Karpas-422 (cell line): Measurements from ENCODE around the gene PANK1. TPM values are rescaled to one million over a fixed set of nuclear protein-coding genes. Genes with fewer than 3 reads are reported as not detected.

Source experiments
- DNase-seq: peaks from one replicate; pipeline ENCODE4 v3.0.0-alpha.2; 2015
- H2AFZ ChIP-seq: fragments of 200-600 bp; sonication (generic); 2 replicates; pipeline ENCODE4 v1.6.1; 2014; ENCODE audit warnings: antibody characterized with exemption, low read length, mixed read lengths
- H3K27ac ChIP-seq: fragments of 200-600 bp; sonication (generic); 2 replicates; pipeline ENCODE4 v1.5.1; 2014; ENCODE audit warnings: mild to moderate bottlenecking, low read length, moderate library complexity
- H3K27me3 ChIP-seq: fragments of 200-600 bp; sonication (generic); 2 replicates; pipeline ENCODE4 v1.6.1; 2014; ENCODE audit warnings: low read length, mixed read lengths
- H3K36me3 ChIP-seq: fragments of 200-600 bp; sonication (generic); 2 replicates; pipeline ENCODE4 v1.6.1; 2014; ENCODE audit warnings: low read length, mixed read lengths; ENCODE audit not compliant: insufficient read depth
- H3K4me1 ChIP-seq: fragments of 200-600 bp; sonication (generic); 2 replicates; pipeline ENCODE4 v1.6.1; 2014; ENCODE audit warnings: mild to moderate bottlenecking, low read length, mixed read lengths
- H3K4me2 ChIP-seq: fragments of 200-600 bp; sonication (generic); 2 replicates; pipeline ENCODE4 v1.6.1; 2014; ENCODE audit warnings: low read length, low read depth, mild to moderate bottlenecking; ENCODE audit not compliant: poor library complexity, severe bottlenecking
- H3K4me3 ChIP-seq: fragments of 200-600 bp; sonication (generic); 2 replicates; pipeline ENCODE4 v1.5.1; 2014; ENCODE audit warnings: mild to moderate bottlenecking, antibody characterized with exemption, low read length, mixed read lengths
- H3K79me2 ChIP-seq: fragments of 200-600 bp; sonication (generic); 2 replicates; pipeline ENCODE4 v1.6.1; 2014; ENCODE audit warnings: mild to moderate bottlenecking, low read length, mixed read lengths
- H3K9ac ChIP-seq: fragments of 200-600 bp; sonication (generic); 2 replicates; pipeline ENCODE4 v1.6.0; 2014; ENCODE audit warnings: low read length
- H3K9me2 ChIP-seq: fragments of 200-600 bp; sonication (generic), shearing (Covaris generic); replicated peaks from 2 replicates; pipeline ENCODE4 v1.6.0; 2014; ENCODE audit warnings: mild to moderate bottlenecking, low read length, moderate library complexity; ENCODE audit not compliant: insufficient read depth
- H3K9me3 ChIP-seq: fragments of 300-700, 200-600 bp; sonication (generic); 2 replicates; pipeline ENCODE4 v1.6.1; 2014; ENCODE audit warnings: low read length, mixed read lengths
- H4K20me1 ChIP-seq: fragments of 200-600 bp; sonication (generic); 2 replicates; pipeline ENCODE4 v1.6.1; 2014; ENCODE audit warnings: mild to moderate bottlenecking, antibody characterized with exemption, low read length, low read depth; ENCODE audit not compliant: insufficient read depth
- total RNA-seq: library from RNA; depleted of rRNA; stranded (reverse); fragments of >200 nt; shearing (Covaris generic); gene quantifications from 2 replicates; pipeline ENCODE4 v1.2.3, GENCODE V29; 2014; ENCODE audit warnings: low replicate concordance

The PANK1 gene
- total RNA-seq, 1 experiment from 2014 or later: 8.1 TPM

- no peaks in the 10 kb centered on the region for H3K27me3 ChIP-seq
- H3K9me3 ChIP-seq: no peaks in the 10 kb centered on the region
- H3K36me3 ChIP-seq: no peaks in the 10 kb centered on the region
- no peaks in the 10 kb centered on the region for H4K20me1 ChIP-seq
- no peak overlapping the region for H3K27ac ChIP-seq
- no peak overlapping the region for H3K9ac ChIP-seq
- no peak for DNase-seq
- H2AFZ ChIP-seq: no peak overlapping the region
- H3K79me2 ChIP-seq: no peaks in the 10 kb centered on the region
- H3K4me2 ChIP-seq: no peak overlapping the region
- H3K4me1 ChIP-seq: no peaks in the 10 kb centered on the region
- no peaks in the 10 kb centered on the region for H3K9me2 ChIP-seq
- no peak overlapping the region for H3K4me3 ChIP-seq
Observed at GRCh38 chr10:89677341-89677740, 32.3 kb upstream of the PANK1 start.

GRCh38 chr10:89670926-89671325, 25.9 kb upstream of the PANK1 start:
- no peaks in the 10 kb centered on the region for H4K20me1 ChIP-seq
- DNase-seq: no peak
- H3K27me3 ChIP-seq: no peaks in the 10 kb centered on the region
- no peaks in the 10 kb centered on the region for H3K9me2 ChIP-seq
- no peak overlapping the region for H3K27ac ChIP-seq
- no peak overlapping the region for H3K9ac ChIP-seq
- no peak overlapping the region for H3K4me2 ChIP-seq
- H3K79me2 ChIP-seq: no peaks in the 10 kb centered on the region
- no peaks in the 10 kb centered on the region for H3K9me3 ChIP-seq
- H3K4me1 ChIP-seq: no peaks in the 10 kb centered on the region
- no peak overlapping the region for H3K4me3 ChIP-seq
- H3K36me3 ChIP-seq: no peaks in the 10 kb centered on the region
- H2AFZ ChIP-seq: no peak overlapping the region

GRCh38 chr10:89669985-89670384, 24.9 kb upstream of the PANK1 start:
- H3K79me2 ChIP-seq: no peaks in the 10 kb centered on the region
- DNase-seq: no peak
- no peaks in the 10 kb centered on the region for H3K9me3 ChIP-seq
- H3K4me3 ChIP-seq: no peak overlapping the region
- no peak overlapping the region for H3K4me2 ChIP-seq
- no peaks in the 10 kb centered on the region for H3K36me3 ChIP-seq
- no peaks in the 10 kb centered on the region for H3K4me1 ChIP-seq
- H3K27me3 ChIP-seq: no peaks in the 10 kb centered on the region
- H3K27ac ChIP-seq: no peak overlapping the region
- H4K20me1 ChIP-seq: no peaks in the 10 kb centered on the region
- no peak overlapping the region for H2AFZ ChIP-seq
- no peak overlapping the region for H3K9ac ChIP-seq
- no peaks in the 10 kb centered on the region for H3K9me2 ChIP-seq

GRCh38 chr10:89668386-89669071, 23.5 kb upstream of the PANK1 start:
- Histone ChIP-seq H3K27me3 (no peaks in the 10 kb centered on the region), H3K4me1 (no peaks in the 10 kb centered on the region), H3K27ac (no peak overlapping the region), H2AFZ (no peak overlapping the region), H3K9ac (no peak overlapping the region), H3K9me2 (no peaks in the 10 kb centered on the region), H3K36me3 (no peaks in the 10 kb centered on the region), H4K20me1 (no peaks in the 10 kb centered on the region), H3K4me3 (no peak overlapping the region), H3K79me2 (no peaks in the 10 kb centered on the region), H3K9me3 (no peaks in the 10 kb centered on the region), H3K4me2 (no peak overlapping the region)
- DNase-seq: no peak

- H2AFZ ChIP-seq: no peak overlapping the region
- no peaks in the 10 kb centered on the region for H3K79me2 ChIP-seq
- H3K4me3 ChIP-seq: no peak overlapping the region
- no peaks in the 10 kb centered on the region for H4K20me1 ChIP-seq
- no peaks in the 10 kb centered on the region for H3K9me2 ChIP-seq
- no peaks in the 10 kb centered on the region for H3K36me3 ChIP-seq
- H3K4me1 ChIP-seq: no peaks in the 10 kb centered on the region
- DNase-seq: no peak
- H3K4me2 ChIP-seq: no peak overlapping the region
- no peak overlapping the region for H3K9ac ChIP-seq
- H3K27ac ChIP-seq: no peak overlapping the region
- no peaks in the 10 kb centered on the region for H3K27me3 ChIP-seq
- no peaks in the 10 kb centered on the region for H3K9me3 ChIP-seq
Observed at GRCh38 chr10:89666138-89666537, 21.1 kb upstream of the PANK1 start.

GRCh38 chr10:89665302-89665701, 20.3 kb upstream of the PANK1 start:
- no peaks in the 10 kb centered on the region for H3K79me2 ChIP-seq
- no peaks in the 10 kb centered on the region for H3K36me3 ChIP-seq
- H3K4me3 ChIP-seq: no peak overlapping the region
- H4K20me1 ChIP-seq: no peaks in the 10 kb centered on the region
- no peak overlapping the region for H3K9ac ChIP-seq
- no peaks in the 10 kb centered on the region for H3K27me3 ChIP-seq
- no peak overlapping the region for H2AFZ ChIP-seq
- H3K9me3 ChIP-seq: no peaks in the 10 kb centered on the region
- H3K4me2 ChIP-seq: no peak overlapping the region
- no peak for DNase-seq
- H3K4me1 ChIP-seq: no peaks in the 10 kb centered on the region
- no peak overlapping the region for H3K27ac ChIP-seq
- H3K9me2 ChIP-seq: no peaks in the 10 kb centered on the region

GRCh38 chr10:89664203-89664602, 19.2 kb upstream of the PANK1 start:
- Histone ChIP-seq H3K9me3 (no peaks in the 10 kb centered on the region), H3K9me2 (no peaks in the 10 kb centered on the region), H3K4me2 (no peak overlapping the region), H4K20me1 (no peaks in the 10 kb centered on the region), H3K9ac (no peak overlapping the region), H3K36me3 (no peaks in the 10 kb centered on the region), H3K27ac (no peak overlapping the region), H3K27me3 (no peaks in the 10 kb centered on the region), H3K79me2 (no peaks in the 10 kb centered on the region), H3K4me1 (no peaks in the 10 kb centered on the region), H3K4me3 (no peak overlapping the region), H2AFZ (no peak overlapping the region)
- no peak for DNase-seq

GRCh38 chr10:89663144-89663543, 18.1 kb upstream of the PANK1 start:
- no peak overlapping the region for H3K4me2 ChIP-seq
- H3K9ac ChIP-seq: no peak overlapping the region
- H3K79me2 ChIP-seq: no peaks in the 10 kb centered on the region
- H3K27ac ChIP-seq: no peak overlapping the region
- no peaks in the 10 kb centered on the region for H3K9me2 ChIP-seq
- no peaks in the 10 kb centered on the region for H4K20me1 ChIP-seq
- H3K36me3 ChIP-seq: no peaks in the 10 kb centered on the region
- no peak overlapping the region for H2AFZ ChIP-seq
- no peaks in the 10 kb centered on the region for H3K4me1 ChIP-seq
- H3K27me3 ChIP-seq: no peaks in the 10 kb centered on the region
- no peaks in the 10 kb centered on the region for H3K9me3 ChIP-seq
- DNase-seq: no peak
- no peak overlapping the region for H3K4me3 ChIP-seq
